Spleen (tissue), 11 donors: ENCODE results near the gene BHMT. TPM values are rescaled to one million over a fixed set of nuclear protein-coding genes. Genes with fewer than 3 reads are reported as not detected.

ENCODE experiments used
- DNase-seq: peaks from one replicate; pipeline ENCODE4 v3.0.0-alpha.2; 2020
- H3K27ac ChIP-seq, 8 donors: fragments of 200-600 bp; sonication (generic) in 7 of 8; 1 replicate in 4 of 8; 2 replicates in 4 of 8; pipeline versions ENCODE4 v1.5.0 to v1.8.0; 2016 to 2021; ENCODE audit warnings: inconsistent platforms in 4 of 8, mild to moderate bottlenecking in 4 of 8, moderate library complexity in 1 of 8
- H3K27me3 ChIP-seq, 7 donors: fragments of 200-600 bp; sonication (generic) in 6 of 7; replicated peaks in 1 of 7; 1 replicate in 4 of 7; 2 replicates in 3 of 7; pipeline versions ENCODE4 v1.5.0 to v1.8.0; 2016 to 2021; ENCODE audit warnings: inconsistent platforms in 3 of 7, mild to moderate bottlenecking in 1 of 7
- H3K36me3 ChIP-seq, 6 donors: fragments of 200-600 bp; sonication (generic) in 5 of 6; 1 replicate in 4 of 6; 2 replicates in 2 of 6; pipeline versions ENCODE4 v1.5.0 to v1.8.0; 2016 to 2021; ENCODE audit warnings: inconsistent platforms in 2 of 6
- H3K4me1 ChIP-seq, 6 donors: fragments of 200-600 bp; sonication (generic) in 5 of 6; 1 replicate in 3 of 6; 2 replicates in 3 of 6; pipeline versions ENCODE4 v1.5.0 to v1.8.0; 2016 to 2021; ENCODE audit warnings: inconsistent platforms in 3 of 6
- H3K4me3 ChIP-seq, 8 donors: fragments of 200-600 bp; sonication (generic) in 7 of 8; 1 replicate in 4 of 8; 2 replicates in 4 of 8; pipeline versions ENCODE4 v1.5.0 to v1.8.0; 2016 to 2021; ENCODE audit warnings: inconsistent platforms in 4 of 8, mild to moderate bottlenecking in 4 of 8, moderate library complexity in 2 of 8
- H3K9me3 ChIP-seq, 8 donors: fragments of 200-600 bp; sonication (generic) in 7 of 8; 1 replicate in 4 of 8; 2 replicates in 4 of 8; pipeline versions ENCODE4 v1.5.0 to v1.8.0; 2016 to 2021; ENCODE audit warnings: inconsistent platforms in 4 of 8
- POLR2A ChIP-seq, 3 donors: fragments of 450-650 bp; IDR thresholded peaks; one replicate each; pipeline ENCODE4 v1.5.1; 2017; ENCODE audit warnings: antibody characterized with exemption in 3 of 3, mild to moderate bottlenecking in 1 of 3
- POLR2AphosphoS5 ChIP-seq, 3 donors: sonication (generic); formaldehyde crosslinking; IDR thresholded peaks; one replicate each; pipeline ENCODE4 v1.5.1; 2017; ENCODE audit warnings: antibody characterized with exemption in 3 of 3
- WGBS, 5 donors: extraction: QIAGEN DNeasy Blood & Tissue Kit in 3 of 5; methylation state at CpG; one replicate each; pipeline versions ENCODE4 v1.1.5 to v1.1.7; 2013 to 2018; 5-methylcytosine and 5-hydroxymethylcytosine counted together
- intact Hi-C: fragments of 100-400 bp; cut with DNase I; formaldehyde crosslinking; loops from one replicate; pipeline ENCODE4 v1.15.0; 2023; ENCODE audit warnings: low total_unique reads
- polyA plus RNA-seq, 3 donors: library from polyadenylated mRNA; stranded (reverse); fragments of 200-250 nt; gene quantifications; one replicate each; pipeline ENCODE4 v1.2.1, GENCODE V29; 2013
- total RNA-seq, 7 donors: library from RNA; depleted of rRNA in 3 of 7; stranded (reverse); fragments of >200 nt in 3 of 7; fragmentation: NEBNext Ultra II Directional in 4 of 7; extraction: Animal tissue kit (Norgen Biotek cat#: 25700) in 4 of 7; gene quantifications; one replicate each; pipeline versions ENCODE4 v1.1.0 to v1.2.1, GENCODE V29; 2016 to 2021
- TF ChIP-seq, protein P1 (sequence below), 11 experiments: fragments of 200-600 bp in 7 of 11; fragments of 450-650 bp in 4 of 11; sonication (generic) in 4 of 11; IDR thresholded peaks in 8 of 11; conservative IDR thresholded peaks in 3 of 11; 1 replicate in 7 of 11; 2 replicates in 4 of 11; pipeline versions ENCODE4 v1.4.0 to v1.8.0; 2016 to 2021; ENCODE audit warnings: antibody characterized with exemption in 11 of 11, inconsistent platforms in 4 of 11, mild to moderate bottlenecking in 1 of 11
- donor health status: healthy with polysubstance abuse.
- donor health status: DM: no; HTN: no; CAD: no; lungs with moderate emphysema.
- donor health status: DM: no; HTN: no; CAD: no.
- donor health status: Bipolar disorder and iron deficiency.
- donor health status: healthy.
- donor health status: DM: no; HTN: no; CAD: no.
- donor health status: DM: yes; HTN: yes; CAD: no.

BHMT gene
- total and polyA plus RNA-seq, 10 donors, result not detected

DNA sequence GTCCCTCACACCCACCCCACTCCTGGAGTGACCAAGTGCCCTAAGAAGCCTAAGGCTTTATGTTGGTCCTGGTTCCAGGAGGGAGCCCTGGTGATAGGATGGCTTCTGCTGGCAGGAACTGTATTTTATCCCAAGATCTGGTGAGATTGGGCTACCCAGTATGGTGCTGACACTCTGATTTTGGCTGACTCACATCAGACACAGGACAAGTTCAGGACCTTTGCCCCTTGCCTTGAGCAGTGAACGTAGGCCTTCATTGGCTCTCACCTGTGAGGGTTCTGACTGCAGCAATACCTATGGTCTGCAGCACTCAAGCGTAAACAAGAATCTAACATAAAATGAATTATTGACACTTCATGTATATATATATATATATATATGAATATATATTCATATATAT lies 25.0 kb downstream of the BHMT start:
- WGBS, 5 donors, result 63 to 92% (median 84%) methylated on average over 2 of the region's 2 CpGs
- Histone ChIP-seq H3K36me3 (no peaks in the 10 kb centered on the region), H3K4me1 (peaks cover 7 to 19% (median 11%) of the 10 kb centered on the region in 6 donors), H3K27me3 (no peaks in the 10 kb centered on the region), H3K27ac (no peak overlapping the region), H3K9me3 (peaks cover 0 to 11% (median 4%) of the 10 kb centered on the region in 8 donors), H3K4me3 (no peak overlapping the region)
- TF ChIP-seq, protein P1, sequence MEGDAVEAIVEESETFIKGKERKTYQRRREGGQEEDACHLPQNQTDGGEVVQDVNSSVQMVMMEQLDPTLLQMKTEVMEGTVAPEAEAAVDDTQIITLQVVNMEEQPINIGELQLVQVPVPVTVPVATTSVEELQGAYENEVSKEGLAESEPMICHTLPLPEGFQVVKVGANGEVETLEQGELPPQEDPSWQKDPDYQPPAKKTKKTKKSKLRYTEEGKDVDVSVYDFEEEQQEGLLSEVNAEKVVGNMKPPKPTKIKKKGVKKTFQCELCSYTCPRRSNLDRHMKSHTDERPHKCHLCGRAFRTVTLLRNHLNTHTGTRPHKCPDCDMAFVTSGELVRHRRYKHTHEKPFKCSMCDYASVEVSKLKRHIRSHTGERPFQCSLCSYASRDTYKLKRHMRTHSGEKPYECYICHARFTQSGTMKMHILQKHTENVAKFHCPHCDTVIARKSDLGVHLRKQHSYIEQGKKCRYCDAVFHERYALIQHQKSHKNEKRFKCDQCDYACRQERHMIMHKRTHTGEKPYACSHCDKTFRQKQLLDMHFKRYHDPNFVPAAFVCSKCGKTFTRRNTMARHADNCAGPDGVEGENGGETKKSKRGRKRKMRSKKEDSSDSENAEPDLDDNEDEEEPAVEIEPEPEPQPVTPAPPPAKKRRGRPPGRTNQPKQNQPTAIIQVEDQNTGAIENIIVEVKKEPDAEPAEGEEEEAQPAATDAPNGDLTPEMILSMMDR (IDR thresholded peaks at IDR 0.05 in 8 of 11, conservative IDR thresholded peaks at IDR 0.05 in 3 of 11), result no peak
- TF ChIP-seq POLR2A (IDR thresholded peaks at IDR 0.05) (no peak), POLR2AphosphoS5 (IDR thresholded peaks at IDR 0.05) (no peak)
- no peak for DNase-seq
- intact Hi-C loops, result no loop called here

DNA sequence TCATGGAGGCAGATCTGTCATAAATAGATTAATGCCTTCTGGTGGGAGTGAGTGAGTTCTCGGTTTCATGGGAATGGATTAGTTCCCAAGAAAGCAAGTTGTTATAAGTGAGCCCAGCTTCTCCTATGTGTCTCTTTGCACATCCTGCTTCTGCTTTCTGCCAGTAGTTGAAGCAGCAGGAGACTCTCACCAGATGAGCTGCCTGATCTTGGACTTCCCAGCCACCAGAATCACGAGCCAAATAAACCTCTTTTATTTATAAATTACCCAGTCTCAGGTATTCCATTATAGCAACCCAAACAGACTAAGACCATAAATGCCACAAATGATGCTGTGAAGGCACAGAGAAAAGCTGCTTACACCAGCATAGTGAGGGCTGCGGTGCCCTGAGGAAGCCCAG lies 28.9 kb downstream of the BHMT start:
- WGBS, 5 donors, result 50 to 81% (median 72%) methylated on average over 3 of the region's 3 CpGs
- TF ChIP-seq, protein P1 (IDR thresholded peaks at IDR 0.05 in 8 of 11, conservative IDR thresholded peaks at IDR 0.05 in 3 of 11), result no peak
- TF ChIP-seq POLR2AphosphoS5 (IDR thresholded peaks at IDR 0.05) (no peak), POLR2A (IDR thresholded peaks at IDR 0.05) (no peak)
- peaks cover 0 to 11% (median 4%) of the 10 kb centered on the region in 8 donors for H3K9me3 ChIP-seq
- no peak overlapping the region for H3K4me3 ChIP-seq
- no peak for DNase-seq
- intact Hi-C loops, result no loop called here
- H3K36me3 ChIP-seq, result no peaks in the 10 kb centered on the region
- H3K4me1 ChIP-seq, result no peaks in the 10 kb centered on the region
- H3K27me3 ChIP-seq, result no peaks in the 10 kb centered on the region
- no peak overlapping the region for H3K27ac ChIP-seq

GRCh38 chr5:79143684-79144379 lies 32.2 kb downstream of the BHMT start:
- DNase-seq, result no peak
- Histone ChIP-seq H3K36me3 (no peaks in the 10 kb centered on the region), H3K27ac (no peak overlapping the region), H3K27me3 (no peaks in the 10 kb centered on the region), H3K9me3 (peaks cover 0 to 11% (median 4%) of the 10 kb centered on the region in 8 donors), H3K4me1 (no peaks in the 10 kb centered on the region), H3K4me3 (no peak overlapping the region)
- intact Hi-C loops, result no loop called here
- TF ChIP-seq POLR2A (IDR thresholded peaks at IDR 0.05), result no peak
- no peak for TF ChIP-seq POLR2AphosphoS5 (IDR thresholded peaks at IDR 0.05)
- 68 to 84% (median 77%) methylated on average over 6 of the region's 6 CpGs for WGBS, 5 donors

GRCh38 chr5:79147076-79147475 lies 35.5 kb downstream of the BHMT start:
- intact Hi-C loops, result no loop called here
- H3K27ac ChIP-seq, result no peak overlapping the region
- TF ChIP-seq POLR2A (IDR thresholded peaks at IDR 0.05), result no peak
- TF ChIP-seq POLR2AphosphoS5 (IDR thresholded peaks at IDR 0.05), result no peak
- TF ChIP-seq, protein P1 (IDR thresholded peaks at IDR 0.05 in 8 of 11, conservative IDR thresholded peaks at IDR 0.05 in 3 of 11), result no peak

More at GRCh38 chr5:79147076-79147475, 35.5 kb downstream of the BHMT start:
- Histone ChIP-seq H3K27me3 (no peaks in the 10 kb centered on the region), H3K4me3 (no peak overlapping the region), H3K4me1 (no peaks in the 10 kb centered on the region), H3K36me3 (no peaks in the 10 kb centered on the region), H3K9me3 (no peaks in the 10 kb centered on the region)
- DNase-seq, result no peak
